ENCODE measurements around the gene DCTN5. TPM values are rescaled to one million over a fixed set of nuclear protein-coding genes. Genes with fewer than 3 reads are reported as not detected.
"Not testable (repeated sequence)": the region's sequence is repeated elsewhere in the genome, so short reads cannot be mapped to it uniquely, and the experiment has no call there.

Gene DCTN5
- total RNA-seq, 2 donors from 2014 or later: 82.2 to 90.8 TPM

- H3K27ac Mint-ChIP-seq: no peak overlapping the region
- no peaks in the 10 kb centered on the region for H3K9me3 Mint-ChIP-seq
- Histone ChIP-seq H3K36me3 (ENCODE audit: control insufficient read depth, insufficient read depth, low read length) (peaks cover 32% of the 10 kb centered on the region), H3K9ac (ENCODE audit: extremely low read depth, low read length, poor library complexity, severe bottlenecking) (no peak overlapping the region), H3K4me1 (ENCODE audit: control insufficient read depth, insufficient read depth, low read length) (no peaks in the 10 kb centered on the region), H3K27me3 (ENCODE audit: control insufficient read depth, insufficient read depth, low read length, poor library complexity, severe bottlenecking) (no peaks in the 10 kb centered on the region), H3K4me3 (ENCODE audit: low read length) (no peak overlapping the region), H3K27ac (ENCODE audit: low read depth, low read length) (no peak overlapping the region), H3K9me3 (ENCODE audit: control insufficient read depth, low read length) (no peaks in the 10 kb centered on the region)
- 91 to 93% methylated on average over 6 of the region's 6 CpGs for whole genome bisulfite sequencing, 2 experiments (ENCODE audit: insufficient coverage in 1 of 2, insufficient read length in 1 of 2)
- no peak for TF ChIP-seq CTCF (conservative IDR thresholded peaks at IDR 0.05)
- peaks cover 43% of the 10 kb centered on the region for H3K36me3 Mint-ChIP-seq (ENCODE audit: low read depth)
- no peak overlapping the region for H3K4me3 Mint-ChIP-seq
- no peaks in the 10 kb centered on the region for H3K27me3 Mint-ChIP-seq (ENCODE audit: insufficient read depth)
- no peak for DNase-seq
- H3K4me1 Mint-ChIP-seq: no peaks in the 10 kb centered on the region
Observed at GRCh38 chr16:23607726-23608125, 33.5 kb upstream of the DCTN5 start.

- 95% methylated on average over 4 of the region's 4 CpGs; no CpG with 5 or more reads in 1 of the 2 experiments for WGBS, 2 experiments (ENCODE audit: insufficient coverage in 1 of 2, insufficient read length in 1 of 2)
- peaks cover 30% of the 10 kb centered on the region for H3K36me3 ChIP-seq (ENCODE audit: control insufficient read depth, insufficient read depth, low read length)
- H3K27ac Mint-ChIP-seq: no peak overlapping the region
Observed at GRCh38 chr16:23608194-23608593, 33.1 kb upstream of the DCTN5 start.

GRCh38 chr16:23609929-23610328 lies 31.3 kb upstream of the DCTN5 start:
- H3K4me1 Mint-ChIP-seq: no peaks in the 10 kb centered on the region
- H3K36me3 ChIP-seq (ENCODE audit: control insufficient read depth, insufficient read depth, low read length): peaks cover 31% of the 10 kb centered on the region

More at GRCh38 chr16:23608194-23608593, 33.1 kb upstream of the DCTN5 start:
- no peaks in the 10 kb centered on the region for H3K4me1 ChIP-seq (ENCODE audit: control insufficient read depth, insufficient read depth, low read length)
- H3K27me3 Mint-ChIP-seq (ENCODE audit: insufficient read depth): no peaks in the 10 kb centered on the region
- no peaks in the 10 kb centered on the region for H3K9me3 ChIP-seq (ENCODE audit: control insufficient read depth, low read length)
- no peak for TF ChIP-seq CTCF (conservative IDR thresholded peaks at IDR 0.05)
- H3K4me3 ChIP-seq (ENCODE audit: low read length): no peak overlapping the region
- H3K4me3 Mint-ChIP-seq: no peak overlapping the region
- H3K36me3 Mint-ChIP-seq (ENCODE audit: low read depth): peaks cover 42% of the 10 kb centered on the region
- H3K27me3 ChIP-seq (ENCODE audit: control insufficient read depth, insufficient read depth, low read length, poor library complexity, severe bottlenecking): no peaks in the 10 kb centered on the region
- H3K27ac ChIP-seq (ENCODE audit: low read depth, low read length): no peak overlapping the region
- H3K9me3 Mint-ChIP-seq: no peaks in the 10 kb centered on the region
- DNase-seq: no peak
- no peaks in the 10 kb centered on the region for H3K4me1 Mint-ChIP-seq
- H3K9ac ChIP-seq (ENCODE audit: extremely low read depth, low read length, poor library complexity, severe bottlenecking): no peak overlapping the region

GRCh38 chr16:23610905-23611304 lies 30.4 kb upstream of the DCTN5 start:
- not testable (repeated sequence) for H3K27me3 Mint-ChIP-seq (ENCODE audit: insufficient read depth); H3K4me3 Mint-ChIP-seq; H3K4me3 ChIP-seq (ENCODE audit: low read length); DNase-seq; H3K9me3 Mint-ChIP-seq; H3K27me3 ChIP-seq (ENCODE audit: control insufficient read depth, insufficient read depth, low read length, poor library complexity, severe bottlenecking); H3K4me1 Mint-ChIP-seq; H3K27ac ChIP-seq (ENCODE audit: low read depth, low read length); H3K4me1 ChIP-seq (ENCODE audit: control insufficient read depth, insufficient read depth, low read length); H3K9ac ChIP-seq (ENCODE audit: extremely low read depth, low read length, poor library complexity, severe bottlenecking); H3K27ac Mint-ChIP-seq; H3K9me3 ChIP-seq (ENCODE audit: control insufficient read depth, low read length)
- peaks cover 40% of the 10 kb centered on the region for H3K36me3 Mint-ChIP-seq (ENCODE audit: low read depth)
- WGBS, 2 experiments (ENCODE audit: insufficient coverage in 1 of 2, insufficient read length in 1 of 2): 93 to 100% methylated on average over 4 to 6 of the region's 6 CpGs
- peaks cover 29% of the 10 kb centered on the region for H3K36me3 ChIP-seq (ENCODE audit: control insufficient read depth, insufficient read depth, low read length)

More at GRCh38 chr16:23609929-23610328, 31.3 kb upstream of the DCTN5 start:
- no peak overlapping the region for H3K4me3 ChIP-seq (ENCODE audit: low read length)
- DNase-seq: no peak
- Mint-ChIP-seq H3K27ac (no peak overlapping the region), H3K4me3 (no peak overlapping the region), H3K27me3 (ENCODE audit: insufficient read depth) (no peaks in the 10 kb centered on the region), H3K36me3 (ENCODE audit: low read depth) (peaks cover 41% of the 10 kb centered on the region), H3K9me3 (no peaks in the 10 kb centered on the region)
- TF ChIP-seq CTCF (conservative IDR thresholded peaks at IDR 0.05): no peak
- H3K27ac ChIP-seq (ENCODE audit: low read depth, low read length): no peak overlapping the region
- H3K27me3 ChIP-seq (ENCODE audit: control insufficient read depth, insufficient read depth, low read length, poor library complexity, severe bottlenecking): no peaks in the 10 kb centered on the region
- H3K9me3 ChIP-seq (ENCODE audit: control insufficient read depth, low read length): no peaks in the 10 kb centered on the region
- 100% methylated on average over 1 of the region's 1 CpG; no CpG with 5 or more reads in 1 of the 2 experiments for WGBS, 2 experiments (ENCODE audit: insufficient coverage in 1 of 2, insufficient read length in 1 of 2)
- H3K4me1 ChIP-seq (ENCODE audit: control insufficient read depth, insufficient read depth, low read length): no peaks in the 10 kb centered on the region
- H3K9ac ChIP-seq (ENCODE audit: extremely low read depth, low read length, poor library complexity, severe bottlenecking): no peak overlapping the region
